Thyroid gland (tissue), 4 donors: ENCODE data around the gene GRM7. TPM values are rescaled to one million over a fixed set of nuclear protein-coding genes. Genes with fewer than 3 reads are reported as not detected.

Experiments
- DNase-seq, 2 donors: peaks; one replicate each; pipeline ENCODE4 v3.0.0-alpha.2; 2019
- H3K27ac ChIP-seq, 3 donors: fragments of 200-600 bp; sonication (generic); 1 replicate in 2 of 3; 2 replicates in 1 of 3; pipeline ENCODE4 v1.5.1; 2016 to 2019; ENCODE audit warnings: mild to moderate bottlenecking in 1 of 3, moderate library complexity in 1 of 3
- H3K27me3 ChIP-seq: fragments of 200-600 bp; sonication (generic); one replicate; pipeline ENCODE4 v1.5.1; 2019
- H3K36me3 ChIP-seq, 2 donors: fragments of 200-600 bp; sonication (generic); one replicate each; pipeline ENCODE4 v1.5.1; 2016 to 2019
- H3K4me1 ChIP-seq, 2 donors: fragments of 200-600 bp; sonication (generic); one replicate each; pipeline ENCODE4 v1.5.1; 2017 to 2019
- H3K4me3 ChIP-seq, 3 donors: fragments of 200-600 bp; sonication (generic); replicated peaks in 1 of 3; 1 replicate in 2 of 3; 2 replicates in 1 of 3; pipeline ENCODE4 v1.5.1; 2016; ENCODE audit warnings: mild to moderate bottlenecking in 1 of 3
- H3K9me3 ChIP-seq: fragments of 200-600 bp; sonication (generic); one replicate; pipeline ENCODE4 v1.5.1; 2017
- POLR2A ChIP-seq, 2 donors: fragments of 450-650 bp; IDR thresholded peaks; one replicate each; pipeline ENCODE4 v1.6.1; 2017; ENCODE audit warnings: antibody characterized with exemption in 2 of 2, mild to moderate bottlenecking in 2 of 2, moderate library complexity in 1 of 2
- WGBS, 2 donors: methylation state at CpG; one replicate each; pipeline ENCODE4 v1.1.5; 2017; 5-methylcytosine and 5-hydroxymethylcytosine counted together
- intact Hi-C: fragments of 100-400 bp; cut with DNase I; formaldehyde crosslinking; loops from one replicate; pipeline ENCODE4 v1.15.1; 2023
- total RNA-seq, 4 donors: library from RNA; depleted of rRNA; stranded (reverse); fragments of >200 nt; gene quantifications; one replicate each; pipeline ENCODE4 v1.2.3, GENCODE V29; 2016
- TF ChIP-seq, protein P1 (sequence below), 6 experiments: fragments of 200-600 bp in 3 of 6; fragments of 450-650 bp in 3 of 6; sonication (generic) in 3 of 6; IDR thresholded peaks; one replicate each; pipeline ENCODE4 v1.5.1; 2016 to 2019; ENCODE audit warnings: antibody characterized with exemption in 6 of 6, mild to moderate bottlenecking in 2 of 6, inconsistent platforms in 1 of 6, moderate library complexity in 1 of 6

Gene GRM7
- total RNA-seq, 4 donors from 2014 or later: 0.11 to 0.81 (median 0.60) TPM

DNA sequence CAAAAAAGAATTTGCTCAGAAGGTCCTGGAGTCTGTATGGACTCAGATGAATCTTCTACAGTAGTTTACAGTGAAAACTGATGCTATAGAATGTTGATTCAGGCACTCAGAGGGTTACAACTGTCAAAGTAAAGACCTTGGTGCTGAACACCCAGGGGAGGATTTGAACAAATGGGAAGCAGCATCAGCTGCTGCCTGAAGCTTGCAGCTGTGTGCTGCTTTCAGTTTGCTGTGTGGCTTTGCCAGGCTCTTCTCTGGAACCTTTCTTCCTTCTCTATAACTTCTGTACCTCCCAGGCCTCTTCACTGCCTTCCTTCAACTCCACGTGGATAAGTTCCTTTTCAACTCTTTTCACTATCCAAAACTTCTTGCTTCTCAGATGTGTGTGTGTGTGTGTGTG lies 214.2 kb downstream of the GRM7 start:
- TF ChIP-seq, protein P1, sequence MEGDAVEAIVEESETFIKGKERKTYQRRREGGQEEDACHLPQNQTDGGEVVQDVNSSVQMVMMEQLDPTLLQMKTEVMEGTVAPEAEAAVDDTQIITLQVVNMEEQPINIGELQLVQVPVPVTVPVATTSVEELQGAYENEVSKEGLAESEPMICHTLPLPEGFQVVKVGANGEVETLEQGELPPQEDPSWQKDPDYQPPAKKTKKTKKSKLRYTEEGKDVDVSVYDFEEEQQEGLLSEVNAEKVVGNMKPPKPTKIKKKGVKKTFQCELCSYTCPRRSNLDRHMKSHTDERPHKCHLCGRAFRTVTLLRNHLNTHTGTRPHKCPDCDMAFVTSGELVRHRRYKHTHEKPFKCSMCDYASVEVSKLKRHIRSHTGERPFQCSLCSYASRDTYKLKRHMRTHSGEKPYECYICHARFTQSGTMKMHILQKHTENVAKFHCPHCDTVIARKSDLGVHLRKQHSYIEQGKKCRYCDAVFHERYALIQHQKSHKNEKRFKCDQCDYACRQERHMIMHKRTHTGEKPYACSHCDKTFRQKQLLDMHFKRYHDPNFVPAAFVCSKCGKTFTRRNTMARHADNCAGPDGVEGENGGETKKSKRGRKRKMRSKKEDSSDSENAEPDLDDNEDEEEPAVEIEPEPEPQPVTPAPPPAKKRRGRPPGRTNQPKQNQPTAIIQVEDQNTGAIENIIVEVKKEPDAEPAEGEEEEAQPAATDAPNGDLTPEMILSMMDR (IDR thresholded peaks at IDR 0.05): no peak
- no peak for TF ChIP-seq POLR2A (IDR thresholded peaks at IDR 0.05)
- Histone ChIP-seq H3K27me3 (no peaks in the 10 kb centered on the region), H3K4me1 (no peaks in the 10 kb centered on the region), H3K27ac (no peak overlapping the region), H3K9me3 (no peaks in the 10 kb centered on the region), H3K4me3 (no peak overlapping the region), H3K36me3 (no peaks in the 10 kb centered on the region)
- 27 to 44% methylated on average over 1 of the region's 1 CpG for WGBS, 2 donors
- no peak for DNase-seq
- intact Hi-C loops: no loop called here

DNA sequence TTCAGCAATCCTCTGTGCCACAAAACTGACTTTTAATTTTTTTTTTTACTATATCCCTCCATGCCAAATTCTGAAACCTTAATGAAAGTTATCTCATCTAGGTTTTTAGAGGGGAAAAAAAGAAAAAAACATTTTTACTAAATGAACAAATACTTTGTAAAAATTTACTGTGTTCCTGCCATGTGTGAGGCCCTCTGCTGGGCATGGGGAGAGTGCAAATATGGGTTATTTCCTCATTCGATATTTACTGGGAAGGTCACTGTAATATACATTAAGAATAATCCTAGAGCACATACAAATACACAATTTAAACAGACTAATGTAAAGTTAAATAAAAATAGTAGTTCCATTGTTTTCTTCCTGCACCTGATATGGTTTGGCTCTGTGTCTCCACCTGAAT lies 215.0 kb downstream of the GRM7 start:
- H3K27me3 ChIP-seq: no peaks in the 10 kb centered on the region
- DNase-seq: no peak
- no peak overlapping the region for H3K27ac ChIP-seq
- no peaks in the 10 kb centered on the region for H3K4me1 ChIP-seq
- intact Hi-C loops: no loop called here
- no peaks in the 10 kb centered on the region for H3K9me3 ChIP-seq
- TF ChIP-seq, protein P1 (IDR thresholded peaks at IDR 0.05): no peak
- no peak for TF ChIP-seq POLR2A (IDR thresholded peaks at IDR 0.05)
- WGBS, 2 donors: 79 to 85% methylated on average over 1 of the region's 1 CpG
- H3K36me3 ChIP-seq: no peaks in the 10 kb centered on the region
- H3K4me3 ChIP-seq: no peak overlapping the region

DNA sequence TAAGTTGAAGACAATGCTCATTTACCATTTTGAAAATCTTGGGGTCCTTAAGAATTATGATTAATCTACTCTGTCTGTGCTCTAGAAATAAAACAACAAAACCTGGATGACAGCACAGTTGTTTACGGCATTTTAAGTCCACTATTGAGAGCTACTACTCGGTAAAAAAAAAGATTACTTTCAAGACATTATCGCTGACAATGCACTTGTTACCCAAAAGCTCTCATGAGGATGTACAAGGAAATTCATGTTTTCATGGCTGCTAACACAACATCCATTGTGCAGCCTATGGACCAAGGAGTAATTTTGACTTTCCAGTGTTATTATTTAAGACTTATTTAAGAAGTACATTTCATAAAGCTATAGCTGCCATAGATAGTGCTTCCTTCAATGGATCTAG lies 221.3 kb downstream of the GRM7 start:
- Histone ChIP-seq H3K9me3 (no peaks in the 10 kb centered on the region), H3K36me3 (no peaks in the 10 kb centered on the region), H3K27me3 (no peaks in the 10 kb centered on the region), H3K27ac (no peak overlapping the region), H3K4me3 (no peak overlapping the region), H3K4me1 (no peaks in the 10 kb centered on the region)
- WGBS, 2 donors: 93 to 94% methylated on average over 3 of the region's 3 CpGs
- intact Hi-C loops: no loop called here
- no peak for DNase-seq
- TF ChIP-seq, protein P1 (IDR thresholded peaks at IDR 0.05): no peak
- no peak for TF ChIP-seq POLR2A (IDR thresholded peaks at IDR 0.05)

DNA sequence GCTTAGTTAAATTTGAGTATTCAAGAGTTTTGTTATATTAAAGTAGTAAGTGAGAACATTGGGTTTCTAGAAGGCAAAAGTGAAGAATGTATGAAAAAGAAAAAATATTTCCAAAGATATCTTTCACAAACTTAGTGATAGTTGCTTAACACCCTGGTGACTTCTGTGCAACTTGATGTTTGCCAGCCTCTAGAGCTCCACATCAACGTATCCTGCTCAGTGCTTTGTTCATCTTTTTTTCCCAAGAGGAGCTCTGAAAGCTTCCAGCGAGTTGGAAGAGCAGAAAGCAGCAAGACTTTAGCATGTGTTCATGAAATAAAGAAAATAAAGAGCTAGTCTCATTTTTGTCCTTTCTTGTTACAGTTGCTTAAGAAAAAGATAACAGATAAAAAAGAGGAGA lies 225.5 kb downstream of the GRM7 start:
- Histone ChIP-seq H3K27me3 (no peaks in the 10 kb centered on the region), H3K9me3 (no peaks in the 10 kb centered on the region), H3K36me3 (no peaks in the 10 kb centered on the region), H3K27ac (no peak overlapping the region), H3K4me3 (no peak overlapping the region), H3K4me1 (no peaks in the 10 kb centered on the region)
- intact Hi-C loops: no loop called here
- no peak for DNase-seq
- TF ChIP-seq, protein P1 (IDR thresholded peaks at IDR 0.05): no peak
- TF ChIP-seq POLR2A (IDR thresholded peaks at IDR 0.05): no peak
- WGBS, 2 donors: 59 to 69% methylated on average over 2 of the region's 2 CpGs

DNA sequence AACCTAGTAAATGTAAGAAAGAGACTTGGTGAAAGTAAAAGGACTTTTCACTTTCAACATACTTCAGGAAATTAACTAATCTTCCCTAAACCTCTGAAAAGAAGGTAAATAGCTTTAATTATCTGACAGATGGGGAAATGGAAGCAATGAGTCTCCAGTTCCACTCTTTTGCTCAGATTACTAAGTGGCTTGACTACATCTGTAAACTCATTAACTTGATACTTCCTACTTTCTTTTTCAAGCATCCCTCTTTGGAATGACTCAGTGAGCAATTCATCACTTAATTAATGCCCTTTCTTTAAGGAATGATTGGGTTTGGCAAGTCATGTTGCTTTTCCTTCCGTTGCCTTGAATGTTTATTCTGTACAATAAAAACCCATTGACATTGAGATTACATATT lies 234.2 kb downstream of the GRM7 start:
- H3K9me3 ChIP-seq: no peaks in the 10 kb centered on the region
- no peaks in the 10 kb centered on the region for H3K36me3 ChIP-seq
- TF ChIP-seq, protein P1 (IDR thresholded peaks at IDR 0.05): no peak
- no peak for TF ChIP-seq POLR2A (IDR thresholded peaks at IDR 0.05)
- intact Hi-C loops: no loop called here
- H3K27me3 ChIP-seq: no peaks in the 10 kb centered on the region
- WGBS, 2 donors: 63 to 73% methylated on average over 1 of the region's 1 CpG
- no peak overlapping the region for H3K27ac ChIP-seq
- no peak overlapping the region for H3K4me3 ChIP-seq
- no peaks in the 10 kb centered on the region for H3K4me1 ChIP-seq
- no peak for DNase-seq
